Measurements from ENCODE around the gene KCTD11. TPM values are rescaled to one million over a fixed set of nuclear protein-coding genes. Genes with fewer than 3 reads are reported as not detected.

The KCTD11 gene
- total and polyA plus RNA-seq, 10 of the 15 experiments (the other 5 are each of a cell fraction or from before 2014, with no cell fraction given) = 0.05 to 7.3 (median 2.9) TPM

GRCh38 chr17:7306911-7307685 lies 44.9 kb upstream of the KCTD11 start, which contains the start of gene EIF5A:
TSS of gene EIF5A (plus strand) at chr17:7307628. CDS start at chr17:7309636, 2,008 bp downstream.
- peak; percentile 98 for FAIRE-seq
- Histone ChIP-seq H3K9me3 (replicated peaks; ENCODE audit: control insufficient read depth, insufficient read depth, low read length) (no peaks in the 10 kb centered on the region), H3K9ac (ENCODE audit: control insufficient read depth, insufficient read depth, low read length) (peak within 1 kb of the TSS; percentile 100), H3K4me2 (ENCODE audit: control insufficient read depth, insufficient read depth) (peak within 1 kb of the TSS; percentile 45), H3K4me3 (peak within 1 kb of the TSS; percentile 99), H3K27ac (ENCODE audit: control insufficient read depth, insufficient read depth) (peak within 1 kb of the TSS; percentile 99), H2AFZ (ENCODE audit: control insufficient read depth, low read depth, low read length) (peak within 1 kb of the TSS; percentile 84), H3K4me1 (ENCODE audit: control insufficient read depth, insufficient read depth, low read length) (peaks cover 12% of the 10 kb centered on the region), H3K27me3 (replicated peaks in 1 of 2; ENCODE audit: control insufficient read depth in 2 of 2, insufficient read depth in 2 of 2, low read length in 1 of 2) (no peaks in the 10 kb centered on the region), H3K36me3 (ENCODE audit: control insufficient read depth in 2 of 2, insufficient read depth in 2 of 2, low read length in 1 of 2) (peaks cover 15 to 21% of the 10 kb centered on the region in 2 experiments), H4K20me1 (ENCODE audit: control insufficient read depth, insufficient read depth) (peaks cover 21% of the 10 kb centered on the region), H3K79me2 (ENCODE audit: control insufficient read depth, insufficient read depth, low read length) (peaks cover 43% of the 10 kb centered on the region)
- 1% methylated on average over 64 of the region's 64 CpGs for WGBS (ENCODE audit: insufficient coverage, insufficient replicate concordance, low lambda C conversion rate, missing lambda C conversion rate)
- DNase-seq (ENCODE audit: low read depth, low spot score) = peak; percentile 100
- ChIA-PET SMC1A (ENCODE audit: uncharacterized antibody, unreplicated experiment) (no interaction called here), RAD21 (ENCODE audit: unreplicated experiment) (no interaction called here), POLR2A (interaction anchor here (0.6 to 1.5 kb wide), 2 partner anchors 10 to 129 kb away, joined by 3 to 7 read pairs; partner anchors contain the start of gene TMEM102), CTCF (no interaction called here)
- in situ Hi-C loops (cut with MboI) = no loop called here
- intact Hi-C loops (cut with micrococcal nuclease; ENCODE audit: unreplicated experiment) = loop anchor here (2.0 to 10.0 kb wide), 3 partner anchors 22 to 378 kb away; partner anchors contain the start of genes GABARAP, NEURL4, TP53 and WRAP53
- BruUV-seq (replicated peaks) = no TSS peak
- peak; percentile 82 for ATAC-seq
- TF ChIP-seq CBX3 (IDR thresholded peaks at IDR 0.05; ENCODE audit: borderline replicate concordance, low read depth) (no peak), PML (IDR thresholded peaks at IDR 0.05; ENCODE audit: low read length) (peak; percentile 66; the same call in 1 of the 2 replicates), ZNF687 (IDR thresholded peaks at IDR 0.05) (0 out of 2 replicates have a peak, but pooled peaks have one; percentile 61), YY1 (IDR thresholded peaks at IDR 0.05; ENCODE audit: low read depth, low read length) (peak; percentile 97; the same call in 1 of the 2 replicates), SP1 (IDR thresholded peaks at IDR 0.05; ENCODE audit: low read depth, low read length) (peak; percentile 20), HSF1 (IDR thresholded peaks at IDR 0.05; ENCODE audit: low read depth, low read length) (no peak), SKIL (IDR thresholded peaks at IDR 0.05; ENCODE audit: low read depth, poor library complexity, severe bottlenecking) (peak; percentile 27), POLR2A (IDR thresholded peaks at IDR 0.05; ENCODE audit: low read depth, low read length) (peak; percentile 84), HDGF (IDR thresholded peaks at IDR 0.05) (peak; percentile 99), ATF7 (IDR thresholded peaks at IDR 0.05; ENCODE audit: low read depth) (0 out of 2 replicates have a peak, but pooled peaks have one; percentile 65), BRCA1 (IDR thresholded peaks at IDR 0.05; ENCODE audit: low read depth, low read length) (no peak)

Measured in GM12878 (cell line).